Activated CD8-positive, alpha-beta T cell treated with anti-CD3 and anti-CD28 coated beads, Interleukin-2, amount 10 ng/mL, durations not matched to agents 7 days and 5 days (primary cell): ENCODE data around the gene SAMD14. TPM values are rescaled to one million over a fixed set of nuclear protein-coding genes. Genes with fewer than 3 reads are reported as not detected.

ENCODE experiments used
- ATAC-seq: fragments of 150-1000 bp; cut with Tn5 transposase; one replicate; pipeline ENCODE4 v1.10.0; 2021; ENCODE audit warnings: moderate library complexity
- CTCF ChIA-PET: fragments of 350-600 bp; sonication (Branson Sonifier 250); formaldehyde crosslinking; loops from one replicate; lab custom pipeline; 2021; ENCODE audit warnings: antibody characterized with exemption; lab: Charles Lee
- POLR2A ChIA-PET: fragments of 350-600 bp; sonication (Branson Sonifier 250); formaldehyde crosslinking; loops from one replicate; lab custom pipeline; 2021; ENCODE audit warnings: antibody characterized with exemption; lab: Charles Lee
- DNase-seq: peaks from one replicate; pipeline ENCODE4 v3.0.0-alpha.2; 2020
- H3K27ac Mint-ChIP-seq: one replicate; pipeline ENCODE4 v1.8.0; 2021; ENCODE audit warnings: mild to moderate bottlenecking, mixed read lengths
- H3K27me3 Mint-ChIP-seq: one replicate; pipeline ENCODE4 v1.8.0; 2021; ENCODE audit warnings: low read depth, mixed read lengths
- H3K36me3 Mint-ChIP-seq: one replicate; pipeline ENCODE4 v1.8.0; 2021; ENCODE audit warnings: low read depth, mixed read lengths
- H3K4me1 Mint-ChIP-seq: one replicate; pipeline ENCODE4 v1.8.0; 2021; ENCODE audit warnings: low read depth, mixed read lengths
- H3K4me3 Mint-ChIP-seq: one replicate; pipeline ENCODE4 v1.8.0; 2021; ENCODE audit warnings: mild to moderate bottlenecking, mixed read lengths
- H3K9me3 Mint-ChIP-seq: one replicate; pipeline ENCODE4 v1.8.0; 2022; ENCODE audit warnings: mixed read lengths; ENCODE audit not compliant: insufficient read depth
- total RNA-seq, 2 experiments: library from RNA; stranded (reverse); gene quantifications; one replicate each; pipeline ENCODE4 v1.2.3, GENCODE V29; 2021

Gene SAMD14
- total RNA-seq, 2 experiments from 2014 or later: 0.50 to 0.55 TPM

DNA sequence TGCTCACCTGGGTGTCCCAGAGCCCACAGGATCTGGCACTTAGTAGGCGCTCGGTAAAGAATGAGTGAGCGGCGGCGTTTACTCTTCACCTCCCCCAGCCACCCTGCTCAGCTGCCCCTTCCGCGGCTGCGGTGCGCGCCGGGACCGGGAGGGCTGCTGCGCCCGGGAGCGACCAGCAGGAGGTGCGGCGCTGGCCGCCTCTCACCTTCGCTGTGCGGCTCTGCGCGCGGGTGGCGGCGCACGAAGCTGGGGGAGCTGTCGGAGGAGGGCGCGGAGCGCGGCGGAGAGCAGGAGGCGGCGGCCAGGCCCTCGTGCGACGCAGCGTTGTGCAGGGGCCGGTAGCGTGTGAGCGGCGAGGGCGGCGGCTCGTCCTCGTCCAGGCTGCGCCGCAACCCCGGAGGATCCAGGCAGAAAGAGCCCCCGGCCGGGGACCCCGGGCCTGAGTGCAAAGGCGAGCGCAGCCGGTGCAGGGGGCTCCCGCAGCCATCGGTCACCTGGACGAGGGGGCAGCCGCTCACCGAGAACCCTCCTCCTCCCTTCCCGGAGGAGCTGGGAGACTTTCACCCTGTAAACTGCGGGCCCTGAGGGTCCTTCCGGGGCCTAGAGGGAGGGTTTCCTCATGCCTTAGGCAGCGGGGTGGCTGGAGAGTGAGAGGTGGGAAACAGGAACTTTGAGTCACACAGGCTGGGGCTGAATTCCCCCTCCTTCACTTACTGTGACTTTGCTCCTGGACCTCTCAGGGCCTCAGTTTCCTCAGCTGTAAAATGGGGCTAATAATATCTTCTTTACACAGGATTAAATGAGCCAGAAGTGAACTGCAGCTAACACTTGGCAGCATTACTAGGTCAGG is 12.5 kb downstream of the SAMD14 start:
- POLR2A ChIA-PET: no interaction called here
- peaks cover 11% of the 10 kb centered on the region for H3K4me1 Mint-ChIP-seq
- DNase-seq (peak; percentile 72), ATAC-seq (peak; percentile 94)
- H3K4me3 Mint-ChIP-seq: peak overlapping the region; percentile 43
- no peaks in the 10 kb centered on the region for H3K36me3 Mint-ChIP-seq
- peaks cover 61% of the 10 kb centered on the region for H3K27me3 Mint-ChIP-seq
- CTCF ChIA-PET: interaction anchor here (0.7 to 9.1 kb wide), 14 partner anchors 13 to 180 kb away, joined by 3 to 115 read pairs (median 4); partner anchors contain the start of gene PDK2
- H3K27ac Mint-ChIP-seq: no peak overlapping the region
- no peaks in the 10 kb centered on the region for H3K9me3 Mint-ChIP-seq

DNA sequence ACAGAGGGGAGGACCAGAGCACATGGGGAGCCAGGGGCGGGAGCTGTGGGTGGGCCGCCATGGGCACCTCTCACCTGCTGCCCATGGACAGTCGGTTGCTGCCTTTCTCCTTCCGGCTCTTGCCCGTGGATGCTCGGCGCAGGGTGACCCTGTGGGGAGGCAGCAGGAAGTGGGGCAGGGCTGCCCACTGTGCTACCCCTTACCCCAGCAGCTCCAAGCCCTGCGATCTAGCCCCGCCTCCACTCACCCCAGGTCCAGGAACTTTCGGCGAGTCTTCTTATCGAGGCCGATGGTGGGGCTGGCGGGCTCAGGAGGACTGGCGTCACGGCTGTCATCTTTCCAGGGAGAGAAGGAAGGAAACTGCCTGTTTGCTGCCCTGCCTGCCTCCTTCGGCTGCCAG is 14.2 kb downstream of the SAMD14 start:
- Mint-ChIP-seq H3K27ac (no peak overlapping the region), H3K9me3 (no peaks in the 10 kb centered on the region), H3K27me3 (peaks cover 48% of the 10 kb centered on the region), H3K4me1 (peaks cover 11% of the 10 kb centered on the region), H3K36me3 (no peaks in the 10 kb centered on the region), H3K4me3 (no peak overlapping the region)
- DNase-seq (no peak), ATAC-seq (no peak)
- POLR2A ChIA-PET: no interaction called here
- CTCF ChIA-PET: interaction anchor here (0.6 to 9.1 kb wide), 17 partner anchors 11 to 182 kb away, joined by 3 to 115 read pairs (median 5); partner anchors contain the start of genes COL1A1, ITGA3 and PDK2

DNA sequence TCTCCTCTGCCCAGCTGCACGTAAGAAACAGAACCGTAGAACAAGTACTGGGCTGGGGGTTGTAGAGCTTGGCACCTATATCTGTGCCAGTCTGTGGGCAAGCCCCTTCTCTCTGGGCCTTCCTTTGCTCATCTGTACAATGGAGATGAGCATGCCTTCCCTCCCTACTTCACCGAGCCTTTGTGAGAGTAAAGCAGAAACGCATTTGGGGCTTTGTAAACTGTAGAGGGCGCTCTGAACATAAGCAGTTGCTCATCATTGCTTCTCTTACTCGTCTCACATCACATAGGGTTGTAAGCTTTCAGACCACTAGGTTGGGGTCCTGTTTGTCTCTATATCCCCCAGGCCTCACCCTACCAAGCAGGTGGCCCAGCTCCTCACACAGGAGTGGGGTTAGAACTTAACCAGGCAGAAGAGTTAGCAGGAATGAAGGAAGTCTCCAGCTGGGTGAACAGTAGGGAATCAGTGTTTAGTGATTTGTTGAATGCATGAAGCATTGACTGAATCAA is 15.1 kb downstream of the SAMD14 start:
- POLR2A ChIA-PET: no interaction called here

DNA sequence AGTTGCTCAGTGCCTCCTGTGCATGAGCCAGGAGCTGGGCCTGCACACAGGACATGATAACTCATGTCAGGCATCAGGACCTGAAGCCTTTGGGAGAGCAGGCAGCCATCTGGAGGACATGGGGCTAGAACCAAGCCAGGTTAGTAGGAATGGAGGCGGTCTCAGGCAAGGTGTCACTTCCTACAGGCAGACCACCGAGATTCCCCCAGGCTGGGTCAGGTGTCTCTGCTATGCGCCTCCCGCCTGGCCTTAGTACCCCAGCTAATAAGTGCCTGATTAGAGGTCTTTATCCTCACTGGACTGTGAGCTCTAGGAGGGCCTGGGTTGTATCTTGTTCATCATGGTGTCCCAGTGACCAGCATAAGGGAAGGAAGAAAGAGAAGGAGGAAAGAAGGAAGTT is 15.6 kb downstream of the SAMD14 start:
- H3K36me3 Mint-ChIP-seq: no peaks in the 10 kb centered on the region
- ATAC-seq: no peak
- no peak overlapping the region for H3K4me3 Mint-ChIP-seq
- peaks cover 35% of the 10 kb centered on the region for H3K27me3 Mint-ChIP-seq
- peaks cover 11% of the 10 kb centered on the region for H3K4me1 Mint-ChIP-seq
- H3K9me3 Mint-ChIP-seq: no peaks in the 10 kb centered on the region
- CTCF ChIA-PET: interaction anchor here (0.7 to 9.1 kb wide), 19 partner anchors 9 to 248 kb away, joined by 3 to 115 read pairs (median 6); partner anchors contain the start of genes ITGA3 and PDK2
- no peak for DNase-seq
- POLR2A ChIA-PET: no interaction called here
- no peak overlapping the region for H3K27ac Mint-ChIP-seq

More for the DNA sequence above, 15.1 kb downstream of the SAMD14 start:
- no peaks in the 10 kb centered on the region for H3K9me3 Mint-ChIP-seq
- H3K4me3 Mint-ChIP-seq: no peak overlapping the region
- peak; percentile 73 for DNase-seq
- H3K27ac Mint-ChIP-seq: no peak overlapping the region
- peaks cover 11% of the 10 kb centered on the region for H3K4me1 Mint-ChIP-seq
- peaks cover 40% of the 10 kb centered on the region for H3K27me3 Mint-ChIP-seq
- ATAC-seq: peak; percentile 46
- CTCF ChIA-PET: interaction anchor here (0.7 to 9.1 kb wide), 24 partner anchors 8 to 247 kb away, joined by 3 to 115 read pairs (median 5); partner anchors contain the start of genes COL1A1, ITGA3 and PDK2
- H3K36me3 Mint-ChIP-seq: no peaks in the 10 kb centered on the region

DNA sequence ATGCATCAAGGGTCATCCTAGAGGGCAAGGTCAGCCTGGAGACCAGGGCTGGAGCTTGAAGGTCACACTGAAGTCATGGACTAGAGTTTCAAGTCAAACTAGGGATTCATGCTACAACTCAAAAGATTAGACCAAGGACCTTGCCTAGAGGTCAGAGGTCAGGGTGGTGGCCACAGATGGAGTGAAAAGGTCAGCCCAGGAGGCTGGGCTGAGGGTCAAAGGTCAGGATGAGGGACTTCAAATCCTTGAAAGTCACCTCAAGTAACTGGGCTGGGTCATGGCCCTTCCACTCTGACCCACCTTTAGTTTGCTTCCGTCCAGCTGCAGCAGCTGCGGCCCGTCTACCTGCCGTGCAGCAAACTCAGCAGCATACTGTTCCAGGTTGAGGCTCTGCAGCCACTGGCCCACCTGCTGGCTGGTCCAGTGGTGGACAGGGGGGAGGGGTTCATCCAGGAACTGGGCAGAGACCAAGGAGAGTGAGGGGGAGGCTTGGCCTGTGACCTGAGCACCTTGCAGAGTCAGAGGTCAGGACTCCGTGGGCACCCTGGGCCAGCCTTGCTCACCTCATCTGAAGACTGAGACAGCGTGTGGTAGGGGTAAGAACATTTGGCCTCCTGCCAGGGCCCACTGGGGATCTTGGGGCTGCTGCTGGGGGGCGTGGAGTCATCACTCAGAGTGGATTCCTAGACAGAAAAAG is 16.2 kb downstream of the SAMD14 start:
- H3K27me3 Mint-ChIP-seq: peaks cover 29% of the 10 kb centered on the region

DNA sequence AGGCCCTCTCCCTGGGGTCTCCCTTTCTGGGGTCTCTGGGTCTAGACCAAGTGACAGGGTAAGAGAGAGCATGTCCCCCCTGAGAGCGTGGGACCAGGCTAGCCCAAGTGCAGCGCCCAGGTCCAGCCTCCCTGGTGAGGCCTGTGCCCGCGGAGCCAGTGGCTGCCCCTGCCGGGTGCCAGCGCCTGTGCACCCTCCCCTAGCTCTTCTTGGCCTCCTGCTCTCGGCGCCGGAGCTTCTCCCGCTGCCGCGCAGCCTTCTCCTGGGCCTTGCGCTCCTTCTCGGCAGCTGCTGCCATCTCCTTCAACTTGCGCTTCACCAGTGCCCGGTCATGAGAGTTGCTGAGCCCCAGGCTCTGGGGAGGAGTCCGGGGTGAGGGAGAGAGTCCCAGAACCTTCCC is 17.3 kb downstream of the SAMD14 start:
- Mint-ChIP-seq H3K4me3 (no peak overlapping the region), H3K9me3 (no peaks in the 10 kb centered on the region), H3K27ac (no peak overlapping the region), H3K27me3 (peaks cover 20% of the 10 kb centered on the region), H3K36me3 (no peaks in the 10 kb centered on the region), H3K4me1 (peaks cover 11% of the 10 kb centered on the region)
- POLR2A ChIA-PET: no interaction called here
- CTCF ChIA-PET: interaction anchor here (0.8 to 9.1 kb wide), 3 partner anchors 17 to 85 kb away, joined by 3 to 115 read pairs (median 5); partner anchors contain the start of gene PDK2
- DNase-seq (no peak), ATAC-seq (no peak)

More for the DNA sequence above, 16.2 kb downstream of the SAMD14 start:
- Mint-ChIP-seq H3K4me3 (no peak overlapping the region), H3K9me3 (no peaks in the 10 kb centered on the region), H3K36me3 (no peaks in the 10 kb centered on the region), H3K4me1 (peaks cover 11% of the 10 kb centered on the region), H3K27ac (no peak overlapping the region)
- CTCF ChIA-PET: interaction anchor here (0.8 to 9.1 kb wide), 13 partner anchors 9 to 203 kb away, joined by 3 to 115 read pairs (median 8); partner anchors contain the start of gene PDK2
- POLR2A ChIA-PET: interaction anchor here (0.8 kb wide), 1 partner anchor 16 kb away, joined by 3 read pairs; the partner anchor contains the start of gene SAMD14
- DNase-seq (no peak), ATAC-seq (no peak)

DNA sequence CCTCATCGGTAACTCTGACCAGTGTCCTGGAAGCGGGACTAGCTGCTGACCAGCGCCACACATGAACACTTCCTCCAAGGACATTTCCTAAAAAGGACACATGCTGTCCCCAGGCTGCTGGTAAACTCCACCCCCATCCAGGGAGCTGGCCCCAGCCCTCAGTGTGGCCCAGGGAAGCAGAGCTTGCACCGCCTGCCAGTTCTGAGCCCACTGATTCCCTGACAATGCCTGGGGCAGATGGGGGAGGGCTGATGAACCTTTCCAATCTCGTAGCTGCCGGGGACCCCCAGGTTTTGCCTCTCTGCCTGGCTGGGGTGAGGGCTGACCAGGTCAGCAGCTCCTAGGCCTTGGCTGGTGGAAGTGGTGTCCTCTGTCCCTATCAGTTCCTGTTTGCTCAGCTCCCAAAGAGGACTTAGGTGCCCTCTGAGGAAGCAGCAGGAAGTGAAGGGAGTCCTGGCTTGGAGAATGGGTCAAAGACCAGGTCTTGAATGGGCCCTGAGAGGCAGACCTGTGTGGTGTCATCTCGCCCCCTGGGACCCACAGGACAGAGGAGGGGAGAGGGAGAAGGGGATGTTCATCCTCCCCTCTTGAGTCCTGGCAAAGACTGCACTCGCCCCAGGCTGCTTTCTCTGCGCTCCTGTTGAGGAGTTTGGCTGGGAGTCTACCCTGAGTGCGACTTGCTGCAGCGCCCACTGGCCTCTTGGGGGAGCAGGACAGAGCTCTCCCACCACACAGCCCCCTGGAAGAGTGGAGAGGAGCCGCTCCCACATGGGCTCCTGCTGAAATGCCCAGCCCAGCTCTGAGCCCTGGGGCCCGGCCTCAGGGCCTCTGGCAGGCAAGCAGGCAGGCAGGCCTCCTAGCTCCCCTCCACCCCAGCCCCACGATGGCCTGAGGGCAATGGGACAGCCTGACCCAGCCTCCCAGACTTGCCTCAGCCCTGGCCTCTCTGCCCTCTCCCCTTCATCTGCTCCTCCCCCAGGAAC is 18.0 kb downstream of the SAMD14 start:
- Mint-ChIP-seq H3K27me3 (peaks cover 15% of the 10 kb centered on the region), H3K4me3 (no peak overlapping the region), H3K27ac (no peak overlapping the region), H3K4me1 (peaks cover 8% of the 10 kb centered on the region), H3K9me3 (no peaks in the 10 kb centered on the region), H3K36me3 (no peaks in the 10 kb centered on the region)
- ChIA-PET CTCF (interaction anchor here (1.2 to 9.1 kb wide), 4 partner anchors 17 to 50 kb away, joined by 3 to 115 read pairs (median 4); partner anchors contain the start of gene PDK2), POLR2A (no interaction called here)
- ATAC-seq (no peak), DNase-seq (no peak)

DNA sequence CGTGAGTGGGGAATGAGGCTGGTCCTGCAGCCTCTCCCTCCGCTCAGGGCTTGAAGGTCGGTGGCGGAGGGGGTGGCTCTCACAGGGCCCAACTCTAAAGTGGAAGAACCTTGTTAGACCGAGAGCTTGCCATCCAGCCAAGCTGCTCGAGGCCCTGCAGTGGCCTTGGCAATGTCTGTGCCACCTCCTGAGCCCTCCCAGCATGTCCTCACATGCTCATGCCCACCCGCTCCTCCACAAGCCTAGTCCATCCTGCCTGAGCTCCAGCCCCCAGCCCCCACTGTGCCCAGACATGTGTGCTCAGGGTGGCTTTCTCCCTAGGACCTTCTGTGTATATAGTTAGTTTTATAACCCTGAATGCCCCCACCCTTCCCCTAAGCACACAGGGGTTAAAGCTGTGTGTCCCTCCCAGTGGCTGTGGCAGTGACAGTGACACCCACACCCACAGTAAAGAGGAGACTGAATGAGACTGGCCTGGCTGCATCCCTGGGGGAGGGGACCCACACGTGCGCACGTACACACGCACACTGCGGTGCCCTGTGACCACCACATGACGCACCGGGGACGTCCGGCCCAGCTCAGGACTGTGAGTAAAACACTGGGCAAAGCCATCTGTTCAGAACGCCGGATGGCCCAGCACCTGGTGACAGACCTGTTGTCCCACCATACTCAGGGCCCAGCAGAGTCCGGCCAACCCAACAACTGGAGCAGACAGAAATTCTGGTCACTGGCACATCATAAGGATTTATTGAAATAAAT is 19.2 kb downstream of the SAMD14 start:
- peaks cover 4% of the 10 kb centered on the region for H3K4me1 Mint-ChIP-seq
- DNase-seq (no peak), ATAC-seq (no peak)
- ChIA-PET POLR2A (no interaction called here), CTCF (interaction anchor here (1.2 to 9.1 kb wide), 3 partner anchors 15 to 30 kb away, joined by 3 to 115 read pairs (median 4); partner anchors contain the start of gene PDK2)
- no peaks in the 10 kb centered on the region for H3K36me3 Mint-ChIP-seq
- no peak overlapping the region for H3K27ac Mint-ChIP-seq
- H3K9me3 Mint-ChIP-seq: no peaks in the 10 kb centered on the region
- H3K4me3 Mint-ChIP-seq: no peak overlapping the region
- peaks cover 6% of the 10 kb centered on the region for H3K27me3 Mint-ChIP-seq

DNA sequence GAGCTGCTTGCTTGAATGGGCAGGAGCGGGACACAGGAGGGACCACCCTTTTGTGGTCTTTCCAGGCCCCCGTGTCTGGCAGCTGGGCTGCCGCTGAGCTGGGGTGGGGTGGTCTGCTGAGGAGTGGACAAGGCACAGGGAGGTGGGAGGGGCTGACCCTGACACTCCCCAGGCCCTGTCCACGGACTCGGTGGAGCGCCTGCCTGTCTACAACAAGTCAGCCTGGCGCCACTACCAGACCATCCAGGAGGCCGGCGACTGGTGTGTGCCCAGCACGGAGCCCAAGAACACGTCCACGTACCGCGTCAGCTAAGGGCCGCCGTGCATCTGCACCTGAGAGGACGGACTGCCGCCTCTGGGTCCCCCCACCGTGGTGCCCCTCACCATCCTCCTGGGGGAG is 20.2 kb downstream of the SAMD14 start:
- ChIA-PET CTCF (interaction anchor here (0.6 to 1.2 kb wide), 2 partner anchors 30 to 157 kb away, joined by 3 read pairs; no protein-coding TSS in a partner anchor), POLR2A (interaction anchor here (0.7 kb wide), 1 partner anchor 16 kb away, joined by 3 read pairs; no protein-coding TSS in a partner anchor)
- Mint-ChIP-seq H3K27me3 (no peaks in the 10 kb centered on the region), H3K27ac (no peak overlapping the region), H3K4me3 (no peak overlapping the region), H3K4me1 (no peaks in the 10 kb centered on the region), H3K9me3 (no peaks in the 10 kb centered on the region), H3K36me3 (no peaks in the 10 kb centered on the region)
- ATAC-seq (no peak), DNase-seq (no peak)

DNA sequence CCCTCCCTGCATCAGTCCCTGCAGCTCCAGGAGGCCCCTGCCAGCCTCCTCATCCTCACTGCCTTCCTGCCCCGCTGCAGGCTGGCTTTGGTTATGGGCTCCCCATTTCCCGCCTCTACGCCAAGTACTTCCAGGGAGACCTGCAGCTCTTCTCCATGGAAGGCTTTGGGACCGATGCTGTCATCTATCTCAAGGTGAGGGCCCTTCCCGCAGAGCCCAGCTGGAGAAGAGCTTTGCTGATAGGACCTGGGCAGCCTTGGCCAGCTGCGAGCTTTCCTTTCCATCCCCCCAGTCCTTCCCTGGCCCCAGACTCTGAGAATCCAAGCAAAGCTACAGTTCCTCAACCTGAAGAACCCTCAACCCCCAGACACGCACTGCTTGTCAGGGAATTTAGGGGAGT is 20.8 kb downstream of the SAMD14 start:
- no peaks in the 10 kb centered on the region for H3K27me3 Mint-ChIP-seq
- no peaks in the 10 kb centered on the region for H3K36me3 Mint-ChIP-seq
- no peak overlapping the region for H3K4me3 Mint-ChIP-seq
- CTCF ChIA-PET: interaction anchor here (0.6 to 2.9 kb wide), 5 partner anchors 15 to 157 kb away, joined by 3 to 26 read pairs (median 3); partner anchors contain the start of gene PDK2
- H3K27ac Mint-ChIP-seq: no peak overlapping the region
- no peaks in the 10 kb centered on the region for H3K4me1 Mint-ChIP-seq
- no peak for ATAC-seq
- no peak for DNase-seq
- no peaks in the 10 kb centered on the region for H3K9me3 Mint-ChIP-seq
- POLR2A ChIA-PET: interaction anchor here (0.7 kb wide), 1 partner anchor 15 kb away, joined by 3 read pairs; no protein-coding TSS in a partner anchor
